Erythroblast (primary cell): Measurements from ENCODE around the gene CHD5.

Experiments
- GATA1 ChIP-seq: IDR thresholded peaks from 2 replicates; pipeline ENCODE4 v1.6.1; 2011; ENCODE audit warnings: low read depth, mild to moderate bottlenecking, control low read depth, low read length, moderate library complexity
- POLR2A ChIP-seq: IDR thresholded peaks from 2 replicates; pipeline ENCODE4 v1.6.1; 2011; ENCODE audit warnings: mild to moderate bottlenecking, low read length

DNA sequence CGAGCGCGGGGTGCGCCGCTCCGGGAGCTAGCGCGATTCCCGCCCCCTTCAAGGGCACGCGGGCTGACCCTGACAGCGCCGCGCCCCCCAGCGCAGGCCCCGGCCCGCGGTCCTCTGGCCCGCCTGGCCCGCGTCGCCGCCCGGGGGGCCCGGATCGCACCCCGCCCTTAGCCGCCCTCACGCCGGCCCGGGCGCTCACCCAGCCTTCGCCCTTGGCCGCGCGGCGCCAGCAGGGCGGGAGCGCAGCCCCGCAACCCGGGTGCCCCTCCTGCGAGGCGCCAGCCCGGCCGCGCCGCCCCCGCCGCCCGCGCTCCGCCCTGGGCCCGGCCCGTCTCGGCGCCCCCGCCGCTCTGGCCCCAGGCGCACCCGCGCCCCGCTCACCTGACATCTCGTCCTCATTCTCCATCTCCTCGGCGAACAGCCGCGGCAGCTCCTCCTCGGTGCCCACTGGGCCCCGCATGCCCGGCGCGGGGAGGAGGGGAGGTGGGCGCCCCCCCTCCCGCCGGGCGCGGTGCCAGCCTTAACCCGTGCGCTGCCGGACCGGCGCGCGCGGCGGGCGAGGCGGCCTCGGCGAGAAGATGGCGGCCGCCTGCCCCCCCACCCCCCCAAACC, 451 bp downstream of the CHD5 start:
- TF ChIP-seq POLR2A (no peak), GATA1 (no peak)
